Hypothalamus (tissue), 51 donors: ENCODE data around the gene GPC6.

Experiments used
- DNase-seq, 51 donors: peaks; one replicate each; lab custom pipeline; 2025; lab: John Stamatoyannopoulos, UW

Gene GPC6

GRCh38 chr13:93364166-93364565, 137.6 kb downstream of the GPC6 start:
- DNase-seq = no peak

- no peak for DNase-seq
Observed at GRCh38 chr13:93368296-93368695, 141.7 kb downstream of the GPC6 start.

- no peak for DNase-seq
Observed at GRCh38 chr13:93368718-93369117, 142.1 kb downstream of the GPC6 start.

GRCh38 chr13:93372856-93373255, 146.2 kb downstream of the GPC6 start:
- DNase-seq = no peak

GRCh38 chr13:93375491-93375890, 148.9 kb downstream of the GPC6 start:
- DNase-seq = no peak

- DNase-seq = no peak
Observed at GRCh38 chr13:93377196-93377595, 150.6 kb downstream of the GPC6 start.

GRCh38 chr13:93378184-93378583, 151.6 kb downstream of the GPC6 start:
- DNase-seq = no peak

GRCh38 chr13:93386116-93386515, 159.5 kb downstream of the GPC6 start:
- no peak for DNase-seq

GRCh38 chr13:93388701-93389100, 162.1 kb downstream of the GPC6 start:
- no peak for DNase-seq

GRCh38 chr13:93397619-93398018, 171.0 kb downstream of the GPC6 start:
- no peak for DNase-seq

GRCh38 chr13:93398167-93399035, 171.8 kb downstream of the GPC6 start:
- DNase-seq = no peak

GRCh38 chr13:93399212-93399611, 172.6 kb downstream of the GPC6 start:
- no peak for DNase-seq

- DNase-seq = no peak
Observed at GRCh38 chr13:93406136-93406535, 179.5 kb downstream of the GPC6 start.

GRCh38 chr13:93407551-93407950, 180.9 kb downstream of the GPC6 start:
- DNase-seq = no peak

- no peak for DNase-seq
Observed at GRCh38 chr13:93409001-93409400, 182.4 kb downstream of the GPC6 start.

- DNase-seq = no peak
Observed at GRCh38 chr13:93409816-93410215, 183.2 kb downstream of the GPC6 start.

GRCh38 chr13:93411186-93411680, 184.6 kb downstream of the GPC6 start:
- DNase-seq = no peak

GRCh38 chr13:93412676-93413075, 186.1 kb downstream of the GPC6 start:
- DNase-seq = no peak

GRCh38 chr13:93413972-93414717, 187.5 kb downstream of the GPC6 start:
- no peak for DNase-seq

- DNase-seq = no peak
Observed at GRCh38 chr13:93416736-93417355, 190.2 kb downstream of the GPC6 start.

- no peak for DNase-seq
Observed at GRCh38 chr13:93418398-93418797, 191.8 kb downstream of the GPC6 start.
